Fibroblast of the aortic adventitia (primary cell): ENCODE data around the gene ANKIB1. TPM values are rescaled to one million over a fixed set of nuclear protein-coding genes. Genes with fewer than 3 reads are reported as not detected.

Experiments used
- DNase-seq: peaks from one replicate; pipeline ENCODE4 v3.0.0-alpha.2; 2010; ENCODE audit warnings: low read depth
- H3K4me3 ChIP-seq: 2 replicates; pipeline ENCODE4 v1.5.1; 2011; ENCODE audit warnings: low read depth, mild to moderate bottlenecking, control low read depth, low read length, moderate library complexity
- CTCF ChIP-seq: IDR thresholded peaks from 2 replicates; pipeline ENCODE4 v1.5.1; 2011; ENCODE audit warnings: mild to moderate bottlenecking, low read length, control low read depth, inconsistent platforms; ENCODE audit not compliant: insufficient read depth
- small RNA-seq: library from RNA; depleted of rRNA; stranded (forward); fragments of <200 nt; gene quantifications from one replicate; pipeline ENCODE3, GENCODE V24; 2012
- total RNA-seq: library from RNA; depleted of rRNA; stranded (reverse); fragments of >200 nt; gene quantifications from 2 replicates; pipeline ENCODE4 v1.2.3, GENCODE V29; 2012; ENCODE audit warnings: low replicate concordance

The ANKIB1 gene
- total RNA-seq, 1 donor = 75.8 TPM

GRCh38 chr7:92448205-92448747, 202.5 kb downstream of the ANKIB1 start:
- peak; percentile 54 for TF ChIP-seq CTCF
- DNase-seq = peak; percentile 60
- H3K4me3 ChIP-seq = peak overlapping the region; percentile 92

Small RNA genes lying within 50 kb of the gene (small RNA-seq; reads per million reads assigned to genes)
- gene MIR1285-1 (not detected), gene RF00019 (not detected)

Other genes starting within 250 kb of the ANKIB1 start
- 119 and 120 TPM in 2 replicates for gene CYP51A1, start 111.5 kb upstream of the ANKIB1 start, total RNA-seq
- gene LRRD1, start 66.8 kb upstream of the ANKIB1 start, total RNA-seq = 0.09 and 0.41 TPM in 2 replicates
- gene KRIT1, start 60 bp upstream of the ANKIB1 start, total RNA-seq = 53.1 and 318 TPM in 2 replicates
- gene GATAD1, start 201.5 kb downstream of the ANKIB1 start, total RNA-seq = 14.8 and 25.7 TPM in 2 replicates
- gene ERVW-1, start 232.0 kb downstream of the ANKIB1 start, total RNA-seq = not detected in 2 replicates